Suprapubic skin (tissue), 4 donors: Measurements from ENCODE around the gene HPCAL1. TPM values are rescaled to one million over a fixed set of nuclear protein-coding genes. Genes with fewer than 3 reads are reported as not detected.

ENCODE experiments used
- DNase-seq, 2 donors: peaks; one replicate each; pipeline ENCODE4 v3.0.0-alpha.2; 2019; ENCODE audit warnings: low spot score in 2 of 2
- H3K27ac ChIP-seq: fragments of 200-600 bp; sonication (generic); one replicate; pipeline ENCODE4 v1.5.1; 2019
- H3K27me3 ChIP-seq: fragments of 200-600 bp; sonication (generic); one replicate; pipeline ENCODE4 v1.5.1; 2019
- H3K36me3 ChIP-seq: fragments of 200-600 bp; sonication (generic); one replicate; pipeline ENCODE4 v1.5.1; 2019
- H3K4me1 ChIP-seq: fragments of 200-600 bp; sonication (generic); one replicate; pipeline ENCODE4 v1.5.1; 2019
- H3K4me3 ChIP-seq: fragments of 200-600 bp; sonication (generic); one replicate; pipeline ENCODE4 v1.5.1; 2019; ENCODE audit warnings: mild to moderate bottlenecking
- H3K9me3 ChIP-seq: fragments of 200-600 bp; sonication (generic); one replicate; pipeline ENCODE4 v1.5.1; 2019
- CTCF ChIP-seq, 2 donors: fragments of 200-600 bp in 1 of 2; fragments of 450-650 bp in 1 of 2; sonication (generic) in 1 of 2; IDR thresholded peaks; one replicate each; pipeline ENCODE4 v1.5.1; 2016 to 2019; ENCODE audit warnings: antibody characterized with exemption in 2 of 2, mild to moderate bottlenecking in 1 of 2, moderate library complexity in 1 of 2
- EP300 ChIP-seq: sonication (generic); formaldehyde crosslinking; IDR thresholded peaks from one replicate; pipeline ENCODE4 v1.6.1; 2017; ENCODE audit warnings: antibody characterized with exemption
- POLR2A ChIP-seq, 2 donors: fragments of 450-650 bp; IDR thresholded peaks; one replicate each; pipeline ENCODE4 v1.6.1; 2017; ENCODE audit warnings: antibody characterized with exemption in 2 of 2, mild to moderate bottlenecking in 2 of 2, moderate library complexity in 2 of 2
- POLR2AphosphoS5 ChIP-seq, 3 donors: sonication (generic); formaldehyde crosslinking; IDR thresholded peaks; one replicate each; pipeline ENCODE4 v1.6.1; 2017; ENCODE audit warnings: antibody characterized with exemption in 3 of 3
- WGBS: methylation state at CpG from one replicate; pipeline ENCODE4 v1.1.5; 2018; 5-methylcytosine and 5-hydroxymethylcytosine counted together
- total RNA-seq, 4 donors: library from RNA; depleted of rRNA; stranded (reverse); fragments of >200 nt; gene quantifications; one replicate each; pipeline ENCODE4 v1.1.0, GENCODE V29; 2016

HPCAL1 gene
- total RNA-seq, 4 donors from 2014 or later: 27.7 to 40.7 (median 35.3) TPM

- H3K27ac ChIP-seq: no peak overlapping the region
- H3K27me3 ChIP-seq: no peaks in the 10 kb centered on the region
- TF ChIP-seq POLR2A (IDR thresholded peaks at IDR 0.05) (no peak), POLR2AphosphoS5 (IDR thresholded peaks at IDR 0.05) (no peak), EP300 (no peak), CTCF (IDR thresholded peaks at IDR 0.05) (no peak)
- no peak for DNase-seq
- no peaks in the 10 kb centered on the region for H3K9me3 ChIP-seq
- 90% methylated on average over 13 of the region's 13 CpGs for WGBS
- no peaks in the 10 kb centered on the region for H3K4me1 ChIP-seq
- H3K36me3 ChIP-seq: no peaks in the 10 kb centered on the region
- H3K4me3 ChIP-seq: no peak overlapping the region
Observed at GRCh38 chr2:10374362-10374943, 71.7 kb downstream of the HPCAL1 start.

- Histone ChIP-seq H3K4me1 (peaks cover 3% of the 10 kb centered on the region), H3K27me3 (no peaks in the 10 kb centered on the region), H3K4me3 (no peak overlapping the region), H3K9me3 (no peaks in the 10 kb centered on the region), H3K36me3 (no peaks in the 10 kb centered on the region), H3K27ac (no peak overlapping the region)
- DNase-seq: no peak
- WGBS: 76% methylated on average over 9 of the region's 9 CpGs
- TF ChIP-seq POLR2A (IDR thresholded peaks at IDR 0.05) (no peak), EP300 (no peak), POLR2AphosphoS5 (IDR thresholded peaks at IDR 0.05) (no peak), CTCF (IDR thresholded peaks at IDR 0.05) (no peak)
Observed at GRCh38 chr2:10375570-10376281, 73.0 kb downstream of the HPCAL1 start.

- no peaks in the 10 kb centered on the region for H3K9me3 ChIP-seq
- TF ChIP-seq EP300: no peak
- no peak for TF ChIP-seq POLR2AphosphoS5 (IDR thresholded peaks at IDR 0.05)
- no peak for TF ChIP-seq CTCF (IDR thresholded peaks at IDR 0.05)
- TF ChIP-seq POLR2A (IDR thresholded peaks at IDR 0.05): no peak
- no peaks in the 10 kb centered on the region for H3K36me3 ChIP-seq
- H3K4me3 ChIP-seq: no peak overlapping the region
- no peak overlapping the region for H3K27ac ChIP-seq
- DNase-seq: no peak
- H3K4me1 ChIP-seq: peaks cover 5% of the 10 kb centered on the region
- WGBS: 93% methylated on average over 21 of the region's 21 CpGs
- no peaks in the 10 kb centered on the region for H3K27me3 ChIP-seq
Observed at GRCh38 chr2:10377052-10377746, 74.5 kb downstream of the HPCAL1 start.

- H3K9me3 ChIP-seq: no peaks in the 10 kb centered on the region
- no peak overlapping the region for H3K27ac ChIP-seq
- no peak for DNase-seq
- H3K36me3 ChIP-seq: no peaks in the 10 kb centered on the region
- WGBS: 91% methylated on average over 12 of the region's 12 CpGs
- no peaks in the 10 kb centered on the region for H3K27me3 ChIP-seq
- peaks cover 8% of the 10 kb centered on the region for H3K4me1 ChIP-seq
- TF ChIP-seq POLR2A (IDR thresholded peaks at IDR 0.05) (no peak), EP300 (no peak), CTCF (IDR thresholded peaks at IDR 0.05) (no peak), POLR2AphosphoS5 (IDR thresholded peaks at IDR 0.05) (no peak)
- H3K4me3 ChIP-seq: no peak overlapping the region
Observed at GRCh38 chr2:10377747-10378085, 75.0 kb downstream of the HPCAL1 start.

GRCh38 chr2:10378189-10378588 lies 75.5 kb downstream of the HPCAL1 start:
- H3K4me3 ChIP-seq: no peak overlapping the region
- WGBS: 81% methylated on average over 7 of the region's 7 CpGs
- H3K27ac ChIP-seq: no peak overlapping the region
- H3K4me1 ChIP-seq: peaks cover 11% of the 10 kb centered on the region
- no peaks in the 10 kb centered on the region for H3K27me3 ChIP-seq
- DNase-seq: no peak
- H3K36me3 ChIP-seq: no peaks in the 10 kb centered on the region
- TF ChIP-seq POLR2A (IDR thresholded peaks at IDR 0.05) (no peak), EP300 (no peak), CTCF (IDR thresholded peaks at IDR 0.05) (no peak), POLR2AphosphoS5 (IDR thresholded peaks at IDR 0.05) (no peak)
- H3K9me3 ChIP-seq: no peaks in the 10 kb centered on the region
